Measurements from ENCODE around the gene WNT5B.

Gene WNT5B

DNA sequence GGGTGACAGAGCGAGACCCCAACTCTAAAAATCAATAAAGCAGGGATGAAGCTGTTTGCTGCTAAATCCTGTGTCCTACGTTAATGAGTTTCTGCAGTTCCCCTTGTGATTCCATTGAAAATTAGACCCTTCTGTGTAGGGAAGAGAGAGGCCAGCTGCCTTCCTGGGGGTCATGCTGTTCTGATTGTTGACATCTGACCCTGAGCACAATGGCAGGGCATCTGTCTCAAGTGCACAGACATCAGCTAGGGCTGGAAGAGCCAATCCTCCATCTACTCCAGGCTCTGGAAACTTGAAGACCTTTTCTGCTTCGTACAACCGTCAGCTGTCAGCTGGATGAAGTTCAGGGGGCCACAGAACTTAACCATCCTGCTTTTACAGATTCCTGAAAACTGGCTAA lies 44.7 kb upstream of the WNT5B start:
- Histone ChIP-seq H3K36me3 (ENCODE audit: low read length) (no peaks in the 10 kb centered on the region), H2AFZ (ENCODE audit: low read depth, low read length, severe bottlenecking) (no peak overlapping the region), H3F3A (ENCODE audit: insufficient read depth) (peaks cover 8% of the 10 kb centered on the region; the same call in 1 of the 2 replicates), H3K79me2 (ENCODE audit: insufficient read depth, low read length) (no peaks in the 10 kb centered on the region), H3K9me3 (ENCODE audit: insufficient read depth, low read length) (no peaks in the 10 kb centered on the region), H3K27me3 (ENCODE audit: low read length) (no peaks in the 10 kb centered on the region), H3K9me2 (replicated peaks; ENCODE audit: insufficient read depth, low read length) (no peaks in the 10 kb centered on the region), H3K4me2 (ENCODE audit: low read depth, low read length, poor library complexity, severe bottlenecking) (no peak overlapping the region), H3K4me3 (ENCODE audit: insufficient read depth, low read length, poor library complexity, severe bottlenecking) (no peak overlapping the region), H3K27ac (ENCODE audit: low read depth, low read length) (no peak overlapping the region), H3K9ac (ENCODE audit: low read length) (no peak overlapping the region), H4K20me1 (ENCODE audit: low read depth, low read length) (no peaks in the 10 kb centered on the region)
- TF ChIP-seq, protein P1, sequence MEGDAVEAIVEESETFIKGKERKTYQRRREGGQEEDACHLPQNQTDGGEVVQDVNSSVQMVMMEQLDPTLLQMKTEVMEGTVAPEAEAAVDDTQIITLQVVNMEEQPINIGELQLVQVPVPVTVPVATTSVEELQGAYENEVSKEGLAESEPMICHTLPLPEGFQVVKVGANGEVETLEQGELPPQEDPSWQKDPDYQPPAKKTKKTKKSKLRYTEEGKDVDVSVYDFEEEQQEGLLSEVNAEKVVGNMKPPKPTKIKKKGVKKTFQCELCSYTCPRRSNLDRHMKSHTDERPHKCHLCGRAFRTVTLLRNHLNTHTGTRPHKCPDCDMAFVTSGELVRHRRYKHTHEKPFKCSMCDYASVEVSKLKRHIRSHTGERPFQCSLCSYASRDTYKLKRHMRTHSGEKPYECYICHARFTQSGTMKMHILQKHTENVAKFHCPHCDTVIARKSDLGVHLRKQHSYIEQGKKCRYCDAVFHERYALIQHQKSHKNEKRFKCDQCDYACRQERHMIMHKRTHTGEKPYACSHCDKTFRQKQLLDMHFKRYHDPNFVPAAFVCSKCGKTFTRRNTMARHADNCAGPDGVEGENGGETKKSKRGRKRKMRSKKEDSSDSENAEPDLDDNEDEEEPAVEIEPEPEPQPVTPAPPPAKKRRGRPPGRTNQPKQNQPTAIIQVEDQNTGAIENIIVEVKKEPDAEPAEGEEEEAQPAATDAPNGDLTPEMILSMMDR (IDR thresholded peaks at IDR 0.05; ENCODE audit: insufficient read depth, low read length, poor library complexity, severe bottlenecking), result no peak
- no peak for TF ChIP-seq EZH2phosphoT487 (conservative IDR thresholded peaks at IDR 0.05; ENCODE audit: low read length)

DNA sequence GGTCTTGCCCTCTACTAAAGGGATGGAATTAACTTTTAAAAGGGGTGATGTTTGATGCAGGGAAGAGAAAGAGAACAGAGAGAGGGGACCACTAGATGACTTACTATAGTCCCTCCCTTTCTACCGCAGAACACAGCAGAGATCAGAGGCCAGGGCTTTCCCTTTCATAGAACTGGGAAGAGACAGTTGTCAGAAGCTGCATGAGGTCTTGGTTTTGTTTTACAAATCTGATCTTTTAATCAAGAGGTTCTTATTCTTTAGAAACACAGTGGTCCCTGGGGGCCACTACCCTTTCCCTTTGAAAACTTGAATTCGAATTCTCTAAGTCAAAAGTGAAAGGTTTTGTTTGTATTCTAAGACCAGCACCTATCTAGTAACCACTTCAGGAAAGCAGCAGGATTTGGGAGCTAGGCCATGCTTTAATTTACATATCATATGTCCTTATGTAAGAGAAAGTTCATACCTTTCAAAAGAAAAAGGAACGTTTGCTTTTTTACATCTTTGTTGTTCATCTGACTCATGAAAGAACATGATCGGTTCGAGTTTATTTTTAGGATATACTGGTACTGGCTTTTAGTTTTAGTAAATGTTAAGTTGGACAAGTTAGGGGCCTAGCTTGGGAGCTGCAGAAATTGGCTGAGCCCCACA lies 41.0 kb upstream of the WNT5B start:
- no peak overlapping the region for H3K27ac ChIP-seq (ENCODE audit: low read depth, low read length)
- H3F3A ChIP-seq (ENCODE audit: insufficient read depth), result peaks cover 18% of the 10 kb centered on the region; the same call in 1 of the 2 replicates
- no peak overlapping the region for H3K4me3 ChIP-seq (ENCODE audit: insufficient read depth, low read length, poor library complexity, severe bottlenecking)
- no peaks in the 10 kb centered on the region for H3K27me3 ChIP-seq (ENCODE audit: low read length)
- H4K20me1 ChIP-seq (ENCODE audit: low read depth, low read length), result peaks cover 24% of the 10 kb centered on the region
- H3K9me2 ChIP-seq (replicated peaks; ENCODE audit: insufficient read depth, low read length), result no peaks in the 10 kb centered on the region
- no peak overlapping the region for H3K9ac ChIP-seq (ENCODE audit: low read length)
- peaks cover 19% of the 10 kb centered on the region for H3K79me2 ChIP-seq (ENCODE audit: insufficient read depth, low read length)
- H3K4me2 ChIP-seq (ENCODE audit: low read depth, low read length, poor library complexity, severe bottlenecking), result no peak overlapping the region
- H2AFZ ChIP-seq (ENCODE audit: low read depth, low read length, severe bottlenecking), result no peak overlapping the region
- TF ChIP-seq, protein P1 (IDR thresholded peaks at IDR 0.05; ENCODE audit: insufficient read depth, low read length, poor library complexity, severe bottlenecking), result no peak
- TF ChIP-seq EZH2phosphoT487 (conservative IDR thresholded peaks at IDR 0.05; ENCODE audit: low read length), result no peak
- H3K36me3 ChIP-seq (ENCODE audit: low read length), result no peaks in the 10 kb centered on the region; the same call in 1 of the 2 replicates
- H3K9me3 ChIP-seq (ENCODE audit: insufficient read depth, low read length), result no peaks in the 10 kb centered on the region

DNA sequence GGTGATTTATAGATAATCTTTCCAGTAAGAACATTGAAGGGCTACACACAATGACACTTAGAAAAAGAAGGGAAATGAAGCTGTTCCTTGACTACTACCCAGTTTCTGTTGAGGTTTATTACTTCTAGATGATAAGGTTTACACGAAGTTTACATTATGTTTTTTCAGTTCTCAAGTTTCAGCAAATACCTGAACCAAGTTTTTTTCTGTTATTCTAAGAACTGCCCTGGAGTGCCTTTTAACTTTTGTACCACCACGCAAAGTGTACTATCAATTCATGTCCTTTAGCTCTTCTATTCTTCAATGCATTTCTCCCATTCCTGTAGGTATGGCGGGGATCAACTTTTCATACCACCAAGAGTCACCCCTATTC lies 40.5 kb upstream of the WNT5B start:
- Histone ChIP-seq H3K79me2 (ENCODE audit: insufficient read depth, low read length) (peaks cover 19% of the 10 kb centered on the region), H3K4me3 (ENCODE audit: insufficient read depth, low read length, poor library complexity, severe bottlenecking) (no peak overlapping the region), H3K9me3 (ENCODE audit: insufficient read depth, low read length) (no peaks in the 10 kb centered on the region), H3K9me2 (replicated peaks; ENCODE audit: insufficient read depth, low read length) (no peaks in the 10 kb centered on the region), H3K27me3 (ENCODE audit: low read length) (no peaks in the 10 kb centered on the region), H3K36me3 (ENCODE audit: low read length) (no peaks in the 10 kb centered on the region; the same call in 1 of the 2 replicates), H4K20me1 (ENCODE audit: low read depth, low read length) (peaks cover 24% of the 10 kb centered on the region), H3K27ac (ENCODE audit: low read depth, low read length) (no peak overlapping the region), H2AFZ (ENCODE audit: low read depth, low read length, severe bottlenecking) (no peak overlapping the region), H3K4me2 (ENCODE audit: low read depth, low read length, poor library complexity, severe bottlenecking) (no peak overlapping the region), H3F3A (ENCODE audit: insufficient read depth) (peaks cover 18% of the 10 kb centered on the region), H3K9ac (ENCODE audit: low read length) (no peak overlapping the region)
- TF ChIP-seq EZH2phosphoT487 (conservative IDR thresholded peaks at IDR 0.05; ENCODE audit: low read length), result no peak
- TF ChIP-seq, protein P1 (IDR thresholded peaks at IDR 0.05; ENCODE audit: insufficient read depth, low read length, poor library complexity, severe bottlenecking), result no peak
